Activated CD4-positive, alpha-beta T cell treated with anti-CD3 and anti-CD28 coated beads, Interleukin-2, Interleukin-4, amounts not matched to agents 100 ng/mL and 50 ng/mL, durations not matched to agents 16 hours and 8 hours (primary cell): ENCODE measurements around the gene ZCCHC9.
"Not testable (repeated sequence)": the region's sequence is repeated elsewhere in the genome, so short reads cannot be mapped to it uniquely, and the experiment has no call there.

ENCODE experiments used
- DNase-seq: peaks from one replicate; pipeline ENCODE4 v3.0.0-alpha.2; 2020; ENCODE audit warnings: low spot score

Gene ZCCHC9

DNA sequence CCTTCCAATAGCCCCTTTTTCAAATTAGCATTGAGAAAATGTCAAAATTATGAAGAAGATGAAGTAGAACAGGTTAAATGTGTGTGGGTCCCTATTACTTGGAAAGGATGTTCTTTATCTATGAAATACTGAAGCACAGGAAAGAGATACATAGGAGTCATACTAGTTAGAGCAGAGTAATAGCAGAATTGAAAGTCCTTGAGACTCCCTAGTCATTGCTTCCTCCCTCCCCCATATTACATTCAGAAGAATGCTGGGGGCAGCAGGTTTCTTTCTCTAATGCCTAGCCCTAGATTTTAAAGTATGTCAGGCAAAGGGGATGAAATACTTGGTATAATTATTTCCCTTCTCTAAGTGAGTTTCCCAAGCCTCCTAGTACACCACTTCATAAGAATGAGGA lies 4.4 kb downstream of the ZCCHC9 start:
- peak; percentile 50 for DNase-seq

DNA sequence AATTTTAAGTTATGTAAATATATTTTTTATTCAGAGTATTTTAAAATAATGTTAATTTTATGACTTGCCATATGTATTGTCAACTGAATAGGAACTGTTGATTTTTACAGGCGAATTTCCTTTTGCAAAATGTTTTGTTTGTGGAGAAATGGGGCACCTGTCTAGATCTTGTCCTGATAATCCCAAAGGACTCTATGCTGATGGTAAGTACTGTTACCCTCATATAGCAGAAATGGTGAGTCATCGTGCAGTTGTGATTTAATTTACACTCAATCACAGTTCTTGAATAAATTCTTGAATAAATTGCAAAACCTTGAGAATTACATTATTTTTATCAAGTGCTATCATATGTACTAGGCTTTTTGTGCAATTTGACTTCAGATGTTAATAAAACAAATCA lies 7.4 kb downstream of the ZCCHC9 start:
- no peak for DNase-seq

DNA sequence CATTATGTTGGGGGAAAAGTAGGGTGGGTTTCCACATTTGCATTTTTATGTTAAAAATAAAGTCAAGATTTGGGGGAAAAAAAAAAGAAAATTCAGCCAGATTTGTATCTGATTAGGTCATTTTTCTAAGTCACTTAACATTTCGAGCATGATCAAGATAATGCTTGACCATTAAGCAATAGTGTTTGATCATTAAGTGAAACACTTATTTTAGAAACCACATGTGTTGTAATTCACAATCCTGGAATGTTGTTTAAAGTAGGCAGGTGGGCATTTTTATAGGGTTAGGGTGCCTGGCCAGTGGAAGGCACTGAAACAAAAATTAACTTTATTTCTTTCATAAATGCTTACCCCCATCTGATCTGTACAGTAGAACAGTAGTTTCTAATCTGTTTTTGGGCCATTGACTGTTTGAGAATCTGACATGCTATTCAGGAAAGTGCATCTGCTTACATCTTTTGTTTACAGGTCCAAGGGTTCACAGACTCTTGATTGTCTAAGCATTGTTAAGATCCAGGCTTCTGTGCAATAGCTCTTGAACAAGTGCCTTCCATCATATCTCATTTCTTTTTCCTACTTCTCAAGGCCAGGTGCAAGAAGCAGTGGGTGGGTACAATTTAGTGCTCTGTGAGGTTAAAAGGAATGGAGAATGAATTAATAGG lies 9.1 kb downstream of the ZCCHC9 start:
- no peak for DNase-seq

DNA sequence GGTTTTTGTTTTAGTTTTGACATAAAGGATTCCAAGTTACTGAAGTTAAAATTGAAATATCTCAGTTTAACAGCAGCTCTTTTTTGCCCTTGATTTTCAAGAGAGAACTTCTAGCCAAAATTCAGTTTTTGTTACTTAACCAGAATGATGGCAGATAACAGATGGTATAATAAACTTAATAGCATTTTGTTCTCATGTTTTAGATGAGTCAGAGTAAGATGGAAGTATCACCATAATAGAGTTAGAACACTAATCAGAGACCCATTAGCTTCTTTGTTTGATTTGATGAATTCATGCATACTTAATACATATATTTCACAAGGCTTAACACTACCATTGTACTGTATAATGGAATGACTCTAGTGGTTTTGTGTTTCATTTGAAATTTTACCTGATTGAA lies 11.9 kb downstream of the ZCCHC9 start:
- DNase-seq: no peak

DNA sequence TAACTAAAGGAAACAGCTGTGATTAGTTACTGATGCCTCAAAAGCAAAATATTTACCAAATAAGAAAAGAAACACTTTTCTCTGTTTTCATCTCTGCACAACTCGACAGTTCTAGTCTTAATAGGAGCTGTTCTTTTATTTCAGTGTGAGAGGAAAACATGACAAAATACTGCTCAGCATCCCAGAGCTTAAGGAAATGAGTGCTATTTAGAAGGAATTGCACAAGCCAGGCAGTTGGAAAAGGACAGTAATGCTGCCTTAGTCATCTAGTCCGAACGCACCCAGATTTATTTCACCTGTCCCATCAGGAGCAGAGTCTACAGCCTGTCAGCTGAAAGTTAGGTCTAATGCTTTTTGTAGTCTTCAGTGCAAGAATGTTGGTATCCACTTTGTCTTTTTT lies 12.3 kb downstream of the ZCCHC9 start:
- no peak for DNase-seq

DNA sequence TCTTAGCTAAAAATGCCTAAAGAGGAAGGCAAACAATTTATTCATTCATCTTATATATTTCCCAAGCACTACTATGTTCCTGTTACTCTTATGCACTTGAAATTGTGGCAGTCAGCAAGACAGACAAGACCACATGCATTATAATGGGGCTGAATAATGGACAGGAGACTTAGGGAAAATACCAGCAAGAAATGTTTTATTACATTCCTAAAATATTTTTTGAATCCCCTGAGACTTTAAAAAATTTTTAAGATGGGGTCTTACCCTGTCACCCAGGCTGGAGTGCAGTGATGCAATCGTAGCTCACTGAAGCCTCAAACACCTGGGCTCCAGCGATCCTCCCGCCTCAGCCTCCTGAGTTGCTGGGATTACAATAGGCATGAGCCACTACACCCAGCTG lies 13.2 kb downstream of the ZCCHC9 start:
- DNase-seq: no peak

DNA sequence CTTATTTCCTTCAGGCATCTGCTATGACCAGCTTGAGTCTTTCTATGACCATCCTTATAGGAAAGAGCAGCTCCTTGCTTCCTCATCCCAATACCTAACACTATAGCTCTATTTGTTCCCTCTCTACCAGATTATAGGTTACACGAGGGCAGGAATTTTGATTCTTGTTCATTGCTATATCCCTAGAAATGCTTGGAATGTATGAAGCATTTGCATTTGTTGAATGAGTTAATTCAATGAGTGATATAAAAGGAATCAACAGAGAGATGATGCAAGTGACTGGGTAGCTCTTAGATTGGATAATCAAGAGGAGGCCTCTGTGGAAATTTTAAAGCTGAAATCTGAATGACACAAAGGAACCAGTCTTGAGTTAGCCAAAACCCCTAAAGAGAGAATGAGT lies 13.9 kb downstream of the ZCCHC9 start:
- DNase-seq: no peak

DNA sequence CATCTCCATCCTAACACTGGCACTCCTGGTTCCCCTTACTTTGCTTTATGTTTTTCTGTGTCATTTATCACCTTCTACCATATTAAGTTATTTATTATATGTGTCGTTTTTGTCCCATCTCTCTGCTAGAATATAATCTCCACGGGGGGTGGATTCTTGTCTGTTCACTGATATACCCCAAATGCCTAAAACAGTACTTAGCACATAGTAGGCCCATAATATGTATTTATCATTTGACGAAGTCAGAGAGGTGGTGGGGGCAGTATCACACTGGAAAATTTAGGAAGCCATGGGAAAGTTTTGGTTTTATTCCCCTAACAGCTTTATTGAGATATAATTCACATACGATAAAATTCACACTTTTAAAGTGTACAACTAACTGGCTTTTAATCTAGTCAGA lies 14.4 kb downstream of the ZCCHC9 start:
- DNase-seq: no peak

DNA sequence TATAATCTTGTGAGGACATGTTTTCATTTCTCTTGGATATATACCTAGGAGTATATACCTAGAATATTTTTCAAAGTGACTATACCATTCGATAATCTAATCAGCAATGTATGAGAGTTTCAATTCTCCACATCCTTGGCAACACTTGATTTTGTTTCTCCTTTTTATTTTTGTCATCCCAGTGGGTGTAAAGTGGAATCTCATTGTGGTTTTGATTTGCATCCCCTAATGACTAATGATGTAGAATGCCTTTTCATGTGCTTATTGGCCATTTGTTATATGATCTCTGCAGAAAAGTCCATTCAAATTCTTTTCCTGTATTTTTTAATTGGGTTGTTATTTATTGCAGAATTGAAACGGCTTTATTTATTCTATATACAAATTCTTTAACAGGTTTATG lies 15.2 kb downstream of the ZCCHC9 start:
- no peak for DNase-seq

DNA sequence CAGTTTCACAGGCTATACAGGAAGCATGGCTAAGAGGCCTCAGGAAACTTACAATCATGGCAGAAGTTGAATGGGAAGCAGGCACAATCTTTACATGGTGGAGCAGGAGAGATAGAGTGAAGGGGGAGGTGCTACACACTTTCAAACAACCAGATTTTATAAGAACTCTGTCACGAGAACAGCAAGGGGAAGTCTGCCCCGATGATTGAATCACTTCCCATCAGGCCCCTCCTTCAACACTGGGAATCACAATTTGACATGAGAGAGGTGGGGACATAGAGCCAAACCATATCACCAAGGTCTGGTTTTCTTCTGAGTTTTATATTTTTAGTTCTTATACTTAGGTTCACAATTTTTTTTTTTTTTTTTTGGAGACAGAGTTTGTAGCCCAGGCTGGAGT lies 16.1 kb downstream of the ZCCHC9 start:
- no peak for DNase-seq

DNA sequence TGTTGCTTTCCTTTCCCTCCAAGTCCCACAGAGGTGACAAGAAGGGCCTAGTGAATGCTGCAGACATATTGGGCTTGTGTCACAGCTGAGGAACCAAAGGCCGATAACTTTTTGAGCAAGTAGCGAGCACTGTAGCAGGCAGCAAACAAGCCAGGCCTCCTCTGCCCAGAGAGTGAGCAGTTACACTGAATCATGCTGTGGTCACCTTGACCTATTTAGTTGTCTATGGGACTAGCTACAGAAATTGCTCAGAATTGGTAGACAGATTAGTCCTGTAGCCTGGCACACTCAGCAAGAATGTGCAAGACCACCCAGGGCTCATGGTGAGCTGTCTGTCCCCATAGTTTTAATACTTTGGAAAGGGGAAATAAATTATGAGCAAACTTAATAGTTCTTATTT lies 25.2 kb downstream of the ZCCHC9 start:
- no peak for DNase-seq

DNA sequence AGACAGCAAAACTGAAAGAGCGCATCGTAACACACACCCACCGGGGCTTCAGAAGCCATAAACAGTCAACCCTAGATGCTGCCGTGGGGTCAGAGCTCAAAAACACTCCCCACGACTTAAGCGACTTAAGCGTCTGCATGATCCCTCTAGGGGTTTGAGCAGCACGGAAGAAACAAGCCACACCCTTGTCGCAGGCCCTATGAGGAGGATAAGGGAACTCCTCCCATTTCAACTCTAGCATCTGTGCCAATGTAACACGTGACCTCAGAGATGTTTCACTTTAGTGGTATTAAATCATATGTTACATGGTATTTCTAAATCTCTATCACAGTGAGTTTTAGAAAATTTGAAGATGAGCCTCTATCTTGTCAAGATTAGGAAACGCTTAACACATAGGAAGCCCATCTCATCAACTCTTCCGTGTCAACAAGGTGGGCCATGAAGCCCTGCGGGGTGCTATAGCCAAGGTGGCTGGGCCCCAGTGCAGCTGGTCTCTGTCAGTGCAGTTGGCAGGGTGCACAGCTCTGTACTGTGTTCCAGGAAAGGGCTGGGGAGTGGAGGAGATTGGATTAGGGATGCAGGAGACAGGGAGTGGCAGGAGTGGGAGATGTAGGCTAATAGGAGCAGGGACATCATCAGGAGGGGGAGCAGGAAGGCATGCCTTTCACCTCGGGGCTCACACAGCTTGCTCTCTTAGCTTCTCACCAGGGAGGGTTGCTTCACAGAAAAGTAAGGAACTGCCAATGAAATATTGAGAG lies 33.1 kb downstream of the ZCCHC9 start:
- no peak for DNase-seq

DNA sequence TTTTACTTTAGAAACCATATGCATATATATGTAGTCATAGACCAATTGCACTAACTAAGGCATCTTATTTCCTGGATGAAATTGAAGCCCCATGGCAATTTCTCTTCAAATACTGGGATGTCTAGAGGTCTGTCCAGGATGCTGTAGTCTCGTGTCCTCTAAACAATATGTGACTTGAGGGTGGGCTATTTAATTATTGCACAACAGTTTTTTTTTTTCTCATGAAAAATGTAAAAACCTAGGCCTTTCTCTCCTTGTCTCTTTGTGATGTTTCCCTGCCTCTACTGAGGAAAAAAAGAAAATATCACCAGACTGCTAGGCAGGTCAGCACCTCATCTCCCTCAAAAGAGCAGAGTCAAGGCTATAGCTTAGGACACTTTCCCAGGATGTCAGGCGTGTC lies 34.6 kb downstream of the ZCCHC9 start:
- no peak for DNase-seq

DNA sequence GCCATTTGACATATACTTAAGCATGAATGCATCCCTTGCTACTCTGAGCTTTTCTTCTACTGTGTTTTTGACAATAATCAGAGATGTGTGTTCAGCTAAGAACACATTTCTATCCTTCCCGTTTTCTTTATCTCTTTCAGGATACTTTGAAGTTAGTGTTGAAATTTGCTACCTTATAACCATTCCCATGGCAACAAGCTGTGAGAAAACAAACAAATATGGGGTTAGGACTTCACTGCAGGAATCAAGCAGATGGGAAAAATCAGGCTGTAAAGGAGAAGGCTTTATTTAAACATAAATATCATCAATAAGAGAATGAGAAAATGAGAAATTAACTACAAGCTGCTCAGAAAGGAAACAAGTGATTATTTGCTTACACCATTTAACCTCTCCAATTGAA lies 35.2 kb downstream of the ZCCHC9 start:
- no peak for DNase-seq

DNA sequence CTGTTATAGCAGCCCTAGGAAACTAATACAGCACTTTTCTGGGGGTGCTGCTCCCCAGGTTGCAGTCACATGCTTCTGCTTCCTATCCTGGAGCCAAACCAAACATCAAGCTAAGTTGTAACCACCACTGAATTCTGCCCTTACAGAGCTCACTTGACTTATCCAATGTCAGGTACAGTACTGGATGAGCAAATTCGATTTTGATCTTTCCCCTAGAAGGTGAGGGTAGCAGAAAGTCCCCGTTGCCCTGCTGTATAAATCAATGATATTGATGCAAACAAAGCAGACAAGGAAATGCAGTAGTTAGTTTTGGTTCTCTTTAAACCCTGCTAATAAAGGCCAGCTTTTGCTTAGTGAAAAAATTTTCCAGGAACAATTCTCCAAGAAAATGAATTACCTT lies 36.4 kb downstream of the ZCCHC9 start:
- DNase-seq: no peak

DNA sequence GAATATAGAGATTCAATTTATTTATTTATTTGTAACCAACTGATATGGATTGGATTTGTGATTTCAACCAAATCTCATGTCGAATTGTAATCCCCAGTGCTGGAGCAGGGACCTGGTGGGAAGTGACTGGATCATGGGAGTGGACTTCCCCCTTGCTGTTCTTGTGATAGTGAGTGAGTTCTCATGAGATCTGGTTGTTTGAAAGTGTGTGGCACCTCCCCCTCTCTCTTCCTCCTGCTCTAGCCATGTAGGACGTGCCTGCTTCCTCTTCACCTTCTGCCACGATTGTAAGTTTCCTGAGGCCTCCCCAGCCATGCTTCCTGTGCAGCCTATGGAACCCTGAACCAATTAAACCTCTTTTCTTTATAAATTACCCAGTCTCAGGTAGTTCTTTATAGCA lies 36.8 kb downstream of the ZCCHC9 start:
- DNase-seq: not testable (repeated sequence)

DNA sequence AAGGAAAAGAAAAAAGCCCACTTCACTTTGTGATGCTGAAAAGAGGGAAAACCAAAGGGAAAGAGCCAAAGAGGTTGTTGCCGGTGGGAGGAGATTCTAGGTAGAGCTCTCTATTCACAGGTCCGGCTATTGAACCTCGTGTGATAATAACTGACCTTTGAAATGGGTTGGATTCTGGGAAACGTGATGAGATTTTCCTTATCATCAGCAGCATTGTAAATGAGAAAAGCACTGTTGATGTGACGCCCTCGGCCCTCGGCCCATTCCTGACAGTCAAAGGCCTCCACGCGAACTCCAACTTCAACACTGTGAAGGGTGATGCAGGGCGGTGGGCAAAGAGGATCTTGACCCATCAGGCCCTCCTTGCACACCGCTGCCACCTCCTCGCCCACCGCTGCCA lies 43.3 kb downstream of the ZCCHC9 start:
- no peak for DNase-seq

DNA sequence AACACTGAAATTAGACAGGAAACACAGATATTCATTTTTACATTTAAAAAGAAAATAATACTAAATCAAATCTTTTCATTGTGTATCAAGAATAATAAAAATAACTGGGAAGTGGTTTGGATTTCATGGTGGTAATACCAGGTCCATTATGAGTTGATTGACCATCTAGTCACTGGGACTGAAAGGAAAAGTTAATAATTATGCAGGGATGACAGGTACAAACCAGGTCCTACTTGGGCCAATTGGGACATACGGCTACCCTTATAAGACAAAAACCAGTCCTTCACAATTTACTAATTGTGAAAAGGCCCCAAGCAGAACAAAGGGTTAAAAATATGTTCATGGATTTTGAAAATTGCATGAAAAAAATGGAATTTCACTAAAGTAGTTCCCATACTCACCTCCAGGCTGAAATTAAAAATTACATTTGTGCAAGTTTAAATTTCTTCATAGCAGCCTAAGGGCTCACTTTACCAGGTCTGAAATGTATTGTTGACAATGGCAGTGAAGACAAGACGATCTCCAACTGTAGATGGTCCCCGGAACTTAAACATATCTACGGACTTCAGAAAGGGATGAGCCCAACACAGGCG lies 44.1 kb downstream of the ZCCHC9 start:
- no peak for DNase-seq

DNA sequence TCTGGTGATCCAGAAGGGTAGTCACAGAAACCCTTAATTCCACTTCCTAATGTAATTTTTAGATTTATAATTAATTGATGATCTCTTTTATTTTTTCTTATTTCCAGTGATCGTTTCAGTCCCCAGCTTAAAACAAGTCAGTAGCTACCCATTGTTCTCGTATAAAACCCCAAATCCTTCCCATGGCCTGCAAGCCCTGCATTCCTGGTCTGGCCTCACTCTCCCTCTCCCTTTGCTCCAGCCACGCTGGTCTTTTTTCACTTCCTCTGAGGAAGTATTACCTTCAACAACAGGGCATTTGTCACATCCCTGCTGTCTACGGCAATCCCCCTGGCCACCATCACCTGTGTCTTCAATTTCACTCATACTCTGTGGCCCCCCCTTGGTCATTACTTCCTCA lies 47.8 kb downstream of the ZCCHC9 start:
- DNase-seq: no peak

DNA sequence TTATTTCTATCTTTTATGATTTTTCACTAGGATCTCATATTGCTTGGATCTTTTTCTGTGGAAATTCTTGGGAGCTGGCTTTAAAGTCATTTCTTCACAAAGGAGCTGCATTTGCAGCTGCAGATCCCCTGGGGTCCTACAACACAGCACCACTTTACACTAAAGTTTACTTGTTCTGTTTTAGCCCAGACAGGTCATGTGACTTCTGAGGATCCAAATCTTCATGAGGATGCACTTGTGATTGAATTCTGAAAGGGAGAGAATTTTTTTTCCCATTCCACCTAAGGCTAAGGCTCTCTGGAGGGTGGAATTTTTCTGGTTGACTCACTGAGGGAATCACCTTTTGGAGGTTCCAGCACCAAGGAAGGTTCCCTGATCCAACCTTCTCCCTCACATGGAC lies 49.1 kb downstream of the ZCCHC9 start:
- DNase-seq: no peak

DNA sequence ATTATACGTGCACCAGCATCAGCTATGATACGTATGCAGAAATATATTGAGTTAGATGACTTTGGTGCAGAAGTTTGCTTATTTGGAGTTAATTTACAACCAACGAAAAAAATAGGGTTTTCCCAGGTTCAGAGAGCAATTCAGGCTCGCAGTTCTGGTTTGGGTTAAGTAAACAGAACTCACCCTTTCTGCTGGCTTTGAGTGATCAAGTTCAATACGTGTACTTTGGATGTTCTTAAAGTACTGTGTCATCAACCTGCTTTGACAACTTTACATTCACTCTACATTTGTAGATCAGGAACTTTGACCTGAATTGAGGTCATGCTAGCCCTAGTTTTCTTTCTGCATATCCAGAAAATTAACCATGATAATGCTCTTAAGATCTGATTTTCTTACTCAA lies 51.8 kb downstream of the ZCCHC9 start:
- DNase-seq: no peak

DNA sequence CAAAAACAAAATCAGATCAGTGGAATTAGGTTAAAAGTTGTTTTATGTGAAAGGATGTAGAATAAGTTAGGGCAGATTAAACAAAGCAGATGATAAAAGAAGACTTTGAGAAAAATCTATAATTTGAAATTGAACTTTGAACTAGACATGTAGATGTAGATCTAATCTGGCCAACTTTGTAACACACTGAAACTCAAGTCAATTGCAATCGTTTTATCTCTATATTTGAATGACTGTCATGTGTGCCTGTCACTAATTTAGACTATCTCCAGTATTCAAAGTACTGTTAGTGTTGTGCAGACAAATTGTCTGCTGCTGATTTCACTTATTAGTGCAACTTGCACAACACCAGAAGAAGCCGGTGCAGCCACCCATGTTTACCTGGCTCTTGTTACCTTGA lies 52.7 kb downstream of the ZCCHC9 start:
- no peak for DNase-seq
